Adipocyte (in vitro differentiated cells): ENCODE results near the gene PKNOX2.

Experiments
- DNase-seq: peaks from one replicate; pipeline ENCODE4 v3.0.0-alpha.2; 2015; ENCODE audit warnings: low read depth
- H3K27me3 ChIP-seq: replicated peaks from 2 replicates; pipeline ENCODE4 v1.7.0; 2013; ENCODE audit warnings: mild to moderate bottlenecking, low read length, moderate library complexity; ENCODE audit not compliant: control insufficient read depth, insufficient read depth
- H3K36me3 ChIP-seq: 2 replicates; pipeline ENCODE4 v1.7.0; 2013; ENCODE audit warnings: low read length, mild to moderate bottlenecking, moderate library complexity; ENCODE audit not compliant: control insufficient read depth, insufficient read depth, severe bottlenecking
- H3K4me1 ChIP-seq: 2 replicates; pipeline ENCODE4 v1.7.0; 2013; ENCODE audit warnings: mild to moderate bottlenecking, low read length, moderate library complexity; ENCODE audit not compliant: control insufficient read depth, insufficient read depth
- H3K4me3 ChIP-seq: 2 replicates; pipeline ENCODE4 v1.7.0; 2013; ENCODE audit warnings: mild to moderate bottlenecking, low read length, moderate library complexity
- H3K9ac ChIP-seq: 2 replicates; pipeline ENCODE4 v1.7.0; 2013; ENCODE audit warnings: mild to moderate bottlenecking, low read length, moderate library complexity
- H3K9me3 ChIP-seq: 2 replicates; pipeline ENCODE4 v1.7.0; 2013; ENCODE audit warnings: mild to moderate bottlenecking, low read length, moderate library complexity; ENCODE audit not compliant: control insufficient read depth

Gene PKNOX2

DNA sequence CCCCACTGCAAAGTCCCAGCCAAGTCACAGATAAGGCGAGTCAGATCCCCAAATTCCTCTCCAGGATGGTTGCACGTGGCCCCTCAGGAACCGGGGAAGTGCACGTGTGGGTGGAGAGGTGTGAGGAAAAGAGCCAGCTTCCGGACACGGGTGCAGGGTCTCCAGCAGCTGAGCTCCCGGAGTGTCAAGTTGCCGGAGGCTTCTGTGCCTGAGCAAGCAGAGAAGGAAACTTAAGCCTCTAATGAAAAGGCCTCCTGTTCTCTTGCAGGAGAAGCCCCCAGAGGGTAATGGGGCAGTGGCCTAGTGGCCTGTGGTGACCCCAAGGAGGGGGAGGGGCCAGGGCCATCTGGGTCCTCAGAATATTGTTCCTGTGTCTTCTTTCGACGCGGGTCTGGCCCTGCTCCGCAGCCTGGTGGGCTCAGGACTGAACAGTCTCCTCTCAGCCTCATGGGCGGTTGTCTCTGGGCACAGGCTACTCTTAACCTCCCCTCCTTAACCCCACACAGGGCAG lies 183.6 kb downstream of the PKNOX2 start:
- peaks cover 10% of the 10 kb centered on the region for H3K4me1 ChIP-seq

DNA sequence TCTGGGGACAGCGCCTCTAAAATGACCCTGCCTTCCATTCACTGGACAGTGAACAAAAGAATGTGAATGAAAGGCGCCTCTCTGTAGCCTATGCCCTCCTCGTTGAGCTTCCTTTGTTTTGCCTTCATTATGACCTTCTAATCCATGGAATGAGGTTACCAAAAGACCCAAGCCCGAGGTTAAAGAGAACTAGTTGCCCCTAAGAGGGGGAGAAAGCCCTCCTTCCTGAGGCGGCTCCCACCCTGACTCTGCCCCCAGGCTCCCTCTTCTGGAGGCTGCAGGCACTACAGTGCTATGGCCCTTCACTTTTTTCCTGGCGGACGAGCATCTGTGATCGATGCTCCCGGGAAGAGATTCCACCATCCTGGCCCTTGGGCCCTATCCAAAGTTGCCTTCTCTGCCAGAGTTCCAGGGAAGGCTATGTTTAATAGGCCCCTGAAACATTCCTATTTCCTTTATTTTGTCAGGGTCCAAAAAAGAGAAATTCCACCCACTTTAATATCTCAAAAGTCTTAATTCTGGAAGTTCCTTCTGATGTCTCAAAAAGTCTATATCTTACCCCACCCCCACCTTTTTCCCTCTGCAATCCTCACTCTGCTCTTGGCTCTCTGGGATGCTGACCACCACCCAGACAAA lies 184.2 kb downstream of the PKNOX2 start:
- DNase-seq: peak; percentile 79
- H3K4me1 ChIP-seq: peaks cover 10% of the 10 kb centered on the region
- no peak overlapping the region for H3K9ac ChIP-seq
- no peaks in the 10 kb centered on the region for H3K9me3 ChIP-seq
- no peak overlapping the region for H3K4me3 ChIP-seq
- no peaks in the 10 kb centered on the region for H3K36me3 ChIP-seq
- no peaks in the 10 kb centered on the region for H3K27me3 ChIP-seq

More for the DNA sequence above, 183.6 kb downstream of the PKNOX2 start:
- Histone ChIP-seq H3K9me3 (no peaks in the 10 kb centered on the region), H3K4me3 (no peak overlapping the region), H3K36me3 (no peaks in the 10 kb centered on the region), H3K27me3 (no peaks in the 10 kb centered on the region), H3K9ac (no peak overlapping the region)
- no peak for DNase-seq

DNA sequence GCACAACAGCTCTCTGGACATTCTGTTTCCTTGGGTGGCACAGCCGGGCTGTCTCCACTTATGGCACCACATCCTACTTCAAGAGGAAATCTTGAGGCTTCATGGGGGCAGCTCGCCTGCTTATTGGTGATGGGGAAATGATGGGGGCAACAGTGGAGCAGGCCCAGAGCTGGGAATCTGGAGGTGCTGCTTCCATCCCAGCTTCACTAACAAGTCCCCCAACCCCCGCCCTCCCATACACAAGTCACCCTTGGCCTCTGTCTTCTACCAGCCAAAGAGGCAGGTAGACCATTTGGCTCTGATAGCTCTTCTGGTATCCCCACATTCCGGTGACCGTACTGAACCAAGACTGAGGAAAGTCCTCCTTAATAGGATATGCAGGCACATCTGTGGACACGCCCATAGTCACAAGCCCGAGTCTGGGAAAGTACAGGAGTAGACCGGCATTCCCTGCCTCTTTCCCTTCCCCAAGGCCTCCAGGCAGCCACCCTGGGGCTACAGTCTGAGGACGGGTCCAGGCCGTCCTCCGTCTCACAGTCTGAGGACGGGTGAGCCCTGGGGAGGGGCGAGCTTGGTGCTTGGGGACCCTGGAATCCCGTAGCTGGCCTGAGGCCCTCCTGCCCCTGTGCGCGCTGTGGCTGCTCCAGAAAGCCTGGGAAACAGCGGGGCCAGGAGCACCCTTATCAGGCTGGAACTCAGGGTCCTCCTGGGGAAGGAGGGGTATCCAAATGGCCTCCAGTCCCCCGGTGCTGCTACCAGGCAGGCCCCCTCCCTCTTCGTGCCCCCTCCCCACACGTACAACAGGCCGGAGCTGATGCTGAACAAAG lies 185.9 kb downstream of the PKNOX2 start:
- peaks cover 10% of the 10 kb centered on the region for H3K4me1 ChIP-seq
- H3K9ac ChIP-seq: no peak overlapping the region
- H3K9me3 ChIP-seq: no peaks in the 10 kb centered on the region
- no peaks in the 10 kb centered on the region for H3K36me3 ChIP-seq
- DNase-seq: no peak
- no peak overlapping the region for H3K4me3 ChIP-seq
- H3K27me3 ChIP-seq: no peaks in the 10 kb centered on the region

DNA sequence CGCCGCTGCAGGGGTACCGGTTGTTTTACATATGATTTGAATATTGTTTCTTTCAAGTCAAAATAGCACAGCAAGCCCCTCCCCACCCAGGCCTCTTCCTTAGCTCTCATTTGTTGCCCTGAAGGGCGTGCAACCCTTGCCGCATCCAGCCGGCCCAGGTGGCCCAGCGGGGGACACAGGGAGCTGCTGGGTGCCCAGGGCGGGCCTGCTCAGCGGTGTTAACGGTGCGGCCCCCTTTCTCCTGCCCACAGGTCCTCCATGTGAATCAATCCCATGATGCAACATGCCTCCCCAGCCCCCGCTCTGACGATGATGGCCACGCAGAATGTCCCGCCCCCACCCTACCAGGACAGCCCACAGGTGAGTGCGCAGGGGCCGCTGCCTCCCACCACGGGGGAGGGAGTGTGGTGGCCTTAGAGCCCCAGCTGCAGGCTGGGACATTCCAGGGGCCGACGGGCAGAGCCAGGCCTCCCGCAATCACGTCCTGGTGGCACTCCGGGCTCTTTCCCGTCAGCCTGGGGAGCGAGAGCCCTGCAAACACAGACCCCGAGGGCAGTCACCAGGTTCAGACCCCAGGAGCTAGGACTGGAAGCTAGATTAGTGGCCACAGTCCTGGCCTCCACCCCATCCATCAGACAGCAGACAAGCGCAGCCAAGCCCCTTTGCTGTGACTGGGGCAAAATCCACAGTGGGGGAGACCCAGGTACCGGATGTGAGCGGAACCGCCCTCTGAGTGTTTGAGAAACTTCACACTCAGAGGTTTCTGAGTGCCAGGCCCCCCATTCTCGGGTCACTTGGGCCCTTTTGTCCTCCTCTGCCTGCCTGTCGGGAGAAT lies 186.7 kb downstream of the PKNOX2 start:
- Histone ChIP-seq H3K36me3 (no peaks in the 10 kb centered on the region), H3K4me1 (peaks cover 8% of the 10 kb centered on the region), H3K4me3 (no peak overlapping the region), H3K27me3 (no peaks in the 10 kb centered on the region), H3K9me3 (no peaks in the 10 kb centered on the region), H3K9ac (no peak overlapping the region)
- no peak for DNase-seq

DNA sequence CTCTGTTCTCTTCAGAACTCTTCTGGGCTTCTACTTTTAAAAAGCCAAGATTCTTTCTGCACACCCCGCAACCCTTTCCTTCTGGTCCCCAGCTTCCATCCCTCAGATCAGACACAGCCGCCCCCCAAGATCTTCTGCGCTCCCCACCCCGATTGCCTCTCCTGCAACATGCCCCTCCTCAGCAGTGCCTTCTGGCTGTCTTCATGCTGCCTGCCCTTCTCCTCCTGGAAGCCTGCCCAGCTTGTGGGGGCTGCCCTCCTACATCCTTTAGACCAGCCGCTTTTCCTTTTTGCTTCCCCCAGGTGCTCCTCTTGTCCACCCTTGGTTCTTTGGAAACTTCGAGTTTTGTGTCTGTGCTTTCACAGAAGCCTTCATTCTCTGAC lies 187.3 kb downstream of the PKNOX2 start:
- peaks cover 2% of the 10 kb centered on the region for H3K4me1 ChIP-seq

DNA sequence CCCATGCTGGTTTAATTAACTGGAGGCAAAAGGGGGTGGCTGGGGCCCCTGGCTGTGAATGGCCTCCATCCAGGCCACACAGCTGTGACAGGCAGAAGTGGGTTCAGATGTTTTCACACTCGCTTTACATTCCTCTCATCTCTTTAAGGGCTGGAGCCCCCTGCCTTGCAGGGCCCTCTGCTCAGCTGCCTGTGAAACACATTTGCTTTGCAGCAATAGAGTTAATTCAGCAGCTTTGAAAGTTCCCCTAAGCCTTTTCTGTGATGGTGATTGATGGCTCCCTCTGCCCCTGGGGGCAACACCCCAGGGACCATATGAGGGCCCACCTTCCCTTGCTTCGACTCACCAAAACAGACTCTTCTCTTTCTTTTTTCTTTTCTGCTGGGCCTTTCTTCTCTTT lies 192.2 kb downstream of the PKNOX2 start:
- DNase-seq: no peak
- H3K9me3 ChIP-seq: no peaks in the 10 kb centered on the region
- H3K9ac ChIP-seq: no peak overlapping the region
- no peak overlapping the region for H3K4me3 ChIP-seq
- H3K27me3 ChIP-seq: no peaks in the 10 kb centered on the region
- peaks cover 7% of the 10 kb centered on the region for H3K4me1 ChIP-seq
- no peaks in the 10 kb centered on the region for H3K36me3 ChIP-seq

More for the DNA sequence above, 187.3 kb downstream of the PKNOX2 start:
- Histone ChIP-seq H3K4me3 (no peak overlapping the region), H3K36me3 (no peaks in the 10 kb centered on the region), H3K27me3 (no peaks in the 10 kb centered on the region), H3K9me3 (no peaks in the 10 kb centered on the region), H3K9ac (no peak overlapping the region)
- DNase-seq: no peak

DNA sequence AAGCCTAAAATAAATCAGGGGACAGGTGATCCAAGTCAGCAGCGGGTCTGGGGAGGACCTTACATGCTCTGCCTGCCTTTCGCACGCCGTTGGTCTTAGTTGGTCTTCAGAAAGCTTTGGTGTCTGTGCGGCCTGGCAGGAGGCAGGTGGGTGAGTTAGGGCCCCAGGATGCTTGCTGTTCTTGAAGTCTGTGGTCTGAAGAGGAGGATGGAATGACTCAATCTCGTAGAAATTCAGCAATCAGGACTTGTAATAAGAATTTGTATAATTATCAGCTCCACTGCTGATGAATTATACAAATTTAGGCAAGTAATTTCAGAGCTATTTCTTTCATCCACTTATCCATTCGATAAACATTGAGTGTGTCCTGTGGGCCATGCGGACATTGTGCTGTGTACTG lies 193.0 kb downstream of the PKNOX2 start:
- H3K4me3 ChIP-seq: no peak overlapping the region
- H3K4me1 ChIP-seq: peaks cover 7% of the 10 kb centered on the region
- no peaks in the 10 kb centered on the region for H3K9me3 ChIP-seq
- no peak for DNase-seq
- H3K36me3 ChIP-seq: no peaks in the 10 kb centered on the region
- no peaks in the 10 kb centered on the region for H3K27me3 ChIP-seq
- no peak overlapping the region for H3K9ac ChIP-seq

DNA sequence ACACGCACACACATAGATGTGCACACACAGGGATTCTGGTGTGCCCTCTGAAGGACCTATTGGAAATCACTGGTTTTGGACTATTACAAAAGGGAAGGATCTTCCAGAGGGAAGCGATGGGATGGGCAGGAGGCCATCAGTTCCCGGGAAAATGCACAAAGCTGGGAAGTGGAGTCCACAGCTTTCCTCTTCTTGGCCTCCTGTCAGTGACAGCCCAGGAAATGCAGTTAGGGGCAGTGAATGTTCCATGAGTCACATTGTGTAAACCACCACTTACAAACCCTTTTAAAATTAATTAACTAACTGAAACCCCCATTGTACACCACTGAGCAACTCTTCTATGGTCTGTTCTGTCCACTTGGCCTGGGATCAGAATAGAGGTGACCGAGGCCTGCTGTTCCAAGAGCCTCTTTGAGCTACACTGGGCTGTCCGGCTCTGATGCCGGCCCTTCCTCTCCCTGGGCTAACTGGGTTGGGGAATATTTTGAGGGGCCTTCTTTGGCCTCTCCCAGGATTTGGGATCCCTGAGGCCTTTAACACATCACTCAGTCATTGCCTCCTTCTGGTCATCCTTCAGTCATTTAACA lies 193.8 kb downstream of the PKNOX2 start:
- H3K36me3 ChIP-seq: no peaks in the 10 kb centered on the region

DNA sequence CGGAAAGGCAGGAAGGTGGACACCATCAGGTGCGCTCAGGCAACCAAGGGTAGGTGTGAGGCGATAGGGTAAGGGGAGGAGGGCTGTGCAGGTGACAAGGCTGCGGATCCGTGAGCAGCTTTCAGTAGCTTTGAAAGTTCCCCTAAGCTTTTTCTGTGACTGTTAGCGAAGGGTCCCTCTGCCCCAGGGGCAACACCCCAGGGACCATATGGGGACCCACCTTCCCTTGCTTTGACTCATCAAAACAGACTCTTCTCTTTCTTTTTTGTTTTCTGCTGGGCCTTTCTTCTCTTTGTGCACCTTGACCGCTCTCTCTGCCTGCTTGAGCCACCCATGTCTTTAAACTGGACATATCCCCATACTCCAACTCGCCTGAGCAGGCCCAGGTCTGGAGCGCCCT lies 194.6 kb downstream of the PKNOX2 start:
- no peaks in the 10 kb centered on the region for H3K36me3 ChIP-seq

More for the DNA sequence above, 193.8 kb downstream of the PKNOX2 start:
- Histone ChIP-seq H3K9me3 (no peaks in the 10 kb centered on the region), H3K27me3 (no peaks in the 10 kb centered on the region), H3K4me1 (peaks cover 7% of the 10 kb centered on the region), H3K9ac (no peak overlapping the region), H3K4me3 (no peak overlapping the region)
- DNase-seq: no peak

DNA sequence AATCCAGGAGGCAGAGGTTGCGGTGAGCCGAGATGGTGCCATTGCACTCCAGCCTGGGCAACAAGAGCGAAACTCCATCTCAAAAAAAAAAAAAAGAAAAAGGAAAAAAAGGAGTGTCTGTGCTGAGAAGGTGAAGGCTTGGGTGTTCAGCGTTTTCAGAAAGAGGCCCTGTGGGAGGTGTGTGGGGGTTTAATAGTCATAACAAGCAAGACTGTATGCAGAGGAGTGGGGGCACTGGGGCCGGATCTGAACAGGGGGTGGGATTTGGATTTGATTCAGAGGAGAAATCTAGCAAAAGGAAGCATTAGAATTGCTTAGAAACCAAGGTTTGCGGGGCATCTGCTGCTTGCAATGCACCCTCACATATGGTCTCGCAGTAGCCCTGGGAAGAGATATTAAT lies 195.5 kb downstream of the PKNOX2 start:
- H3K4me3 ChIP-seq: no peak overlapping the region
- H3K4me1 ChIP-seq: peaks cover 10% of the 10 kb centered on the region
- no peaks in the 10 kb centered on the region for H3K27me3 ChIP-seq
- no peak for DNase-seq
- no peak overlapping the region for H3K9ac ChIP-seq
- H3K9me3 ChIP-seq: no peaks in the 10 kb centered on the region
- no peaks in the 10 kb centered on the region for H3K36me3 ChIP-seq

More for the DNA sequence above, 194.6 kb downstream of the PKNOX2 start:
- no peak for DNase-seq
- peaks cover 10% of the 10 kb centered on the region for H3K4me1 ChIP-seq
- H3K27me3 ChIP-seq: no peaks in the 10 kb centered on the region
- no peak overlapping the region for H3K4me3 ChIP-seq
- H3K9me3 ChIP-seq: no peaks in the 10 kb centered on the region
- no peak overlapping the region for H3K9ac ChIP-seq
